HepG2 (cell line): ENCODE data around the gene QDPR. TPM values are rescaled to one million over a fixed set of nuclear protein-coding genes. Genes with fewer than 3 reads are reported as not detected.

Source experiments
- ATAC-seq: fragments of 200-7000 bp; cut with Tn5 transposase; 3 replicates; pipeline ENCODE4 v1.9.1; 2020; ENCODE audit warnings: mild to moderate bottlenecking, moderate library complexity
- BruUV-seq: library from RNA; stranded (reverse); fragments of 400-500 nt; replicated peaks from 2 replicates; lab custom pipeline; 2021; lab: Mats Ljungman, UMichigan
- CTCF ChIA-PET: fragments of 300-600 bp; formaldehyde crosslinking; extraction: SDS; loops from one replicate; lab custom pipeline; 2021; ENCODE audit warnings: low total read pairs, inconsistent platforms, low intra/inter-chr PET ratio; lab: Yijun Ruan, JAX
- POLR2A ChIA-PET: fragments of 350-600 bp; sonication (Branson Sonifier 250); formaldehyde crosslinking; loops from one replicate; lab custom pipeline; 2020; ENCODE audit warnings: antibody characterized with exemption, inconsistent platforms; lab: Yijun Ruan, JAX
- DNase-seq: peaks from one replicate; pipeline ENCODE4 v3.0.0-alpha.2; 2015; ENCODE audit warnings: low spot score
- FAIRE-seq: peaks from 3 replicates; lab custom pipeline; 2011; peaks lifted over from hg19 to GRCh38; lab: Jason Lieb, UNC
- H2AFZ ChIP-seq: one replicate; pipeline ENCODE4 v1.6.1; 2011; ENCODE audit warnings: low read length, inconsistent platforms
- H3K27ac ChIP-seq: fragments of 300-600 bp; 3 replicates; pipeline ENCODE4 v1.8.0; 2011; ENCODE audit warnings: mixed run types, mild to moderate bottlenecking, mixed read lengths, low read length, inconsistent platforms; ENCODE audit not compliant: insufficient read depth; ENCODE audit errors: extremely low read length
- H3K27me3 ChIP-seq, 2 experiments: fragments of 200-600 bp in 1 of 2; 2 replicates in 1 of 2; 3 replicates in 1 of 2; pipeline versions ENCODE4 v1.6.0 to v1.8.0; 2011; ENCODE audit warnings: low read length in 2 of 2, mild to moderate bottlenecking in 2 of 2, moderate library complexity in 2 of 2, inconsistent platforms in 1 of 2; ENCODE audit not compliant: insufficient read depth in 2 of 2, control insufficient read depth in 1 of 2
- H3K36me3 ChIP-seq, 2 experiments: fragments of 200-600 bp in 1 of 2; replicated peaks in 1 of 2; 2 replicates in 1 of 2; 3 replicates in 1 of 2; pipeline versions ENCODE4 v1.5.1 to v1.8.0; 2011; ENCODE audit warnings: low read length in 2 of 2, inconsistent platforms in 1 of 2; ENCODE audit not compliant: insufficient read depth in 2 of 2, control insufficient read depth in 1 of 2
- H3K4me1 ChIP-seq: 2 replicates; pipeline ENCODE4 v1.5.1; 2012; ENCODE audit warnings: low read length, inconsistent platforms; ENCODE audit not compliant: insufficient read depth
- H3K4me2 ChIP-seq: 2 replicates; pipeline ENCODE4 v1.6.0; 2011; ENCODE audit warnings: low read depth, low read length, inconsistent platforms
- H3K4me3 ChIP-seq, 3 experiments: fragments of 200-600 bp in 1 of 3; sonication (generic), shearing (Covaris generic) in 1 of 3; replicated peaks in 1 of 3; 2 replicates each; pipeline ENCODE4 v1.5.1; 2011 to 2016; ENCODE audit warnings: low read length in 3 of 3, inconsistent platforms in 2 of 3, low read depth in 2 of 3, mild to moderate bottlenecking in 2 of 3, control low read depth in 1 of 3, mixed read lengths in 1 of 3; ENCODE audit not compliant: insufficient read depth in 1 of 3
- H3K79me2 ChIP-seq: one replicate; pipeline ENCODE4 v1.6.1; 2011; ENCODE audit warnings: low read length, inconsistent platforms; ENCODE audit not compliant: insufficient read depth
- H3K9ac ChIP-seq: 2 replicates; pipeline ENCODE4 v1.6.0; 2011; ENCODE audit warnings: mild to moderate bottlenecking, low read depth, low read length, inconsistent platforms; ENCODE audit not compliant: insufficient read depth
- H3K9me3 ChIP-seq: 2 replicates; pipeline ENCODE4 v1.5.1; 2012; ENCODE audit warnings: mild to moderate bottlenecking, low read length
- H4K20me1 ChIP-seq: 2 replicates; pipeline ENCODE4 v1.6.0; 2011; ENCODE audit warnings: inconsistent platforms, mild to moderate bottlenecking, low read length, moderate library complexity; ENCODE audit not compliant: insufficient read depth
- ARID5B ChIP-seq: IDR thresholded peaks from 2 replicates; pipeline ENCODE4 v1.4.0; 2020; ENCODE audit warnings: mild to moderate bottlenecking, missing genetic modification reagents
- DR1 ChIP-seq: sonication (generic); formaldehyde crosslinking; IDR thresholded peaks from 2 replicates; pipeline ENCODE4 v1.8.0; 2021; ENCODE audit warnings: mild to moderate bottlenecking, missing genetic modification reagents, inconsistent platforms
- NFYB ChIP-seq: sonication (generic); formaldehyde crosslinking; IDR thresholded peaks from 2 replicates; pipeline ENCODE4 v1.4.0; 2020; ENCODE audit warnings: missing genetic modification reagents
- NFYC ChIP-seq: IDR thresholded peaks from 2 replicates; pipeline ENCODE4 v1.6.1; 2016; ENCODE audit warnings: missing genetic modification reagents, missing compliant biosample characterization
- U2AF2 ChIP-seq: fragments of 200-400 bp; formaldehyde crosslinking; IDR thresholded peaks from 2 replicates; pipeline ENCODE4 v1.6.1; 2017; ENCODE audit warnings: low read depth, mild to moderate bottlenecking, low read length
- ZMYM4 ChIP-seq: sonication (generic); formaldehyde crosslinking; IDR thresholded peaks from 2 replicates; pipeline ENCODE4 v1.8.1; 2023; ENCODE audit warnings: mild to moderate bottlenecking, missing genetic modification reagents
- WGBS: methylation state at CpG from one replicate; pipeline ENCODE4 v1.1.6; 2017; ENCODE audit warnings: low lambda C conversion rate; 5-methylcytosine and 5-hydroxymethylcytosine counted together
- in situ Hi-C: cut with HindIII; loops from 2 replicates; pipeline ENCODE4 v1.10.0; 2017; ENCODE audit warnings: low pct_unique_long_range_greater_than_20kb; ENCODE audit not compliant: extremely low pct_ligation_motif_present
- intact Hi-C: fragments of 100-400 bp; cut with micrococcal nuclease; formaldehyde crosslinking; loops from one replicate; pipeline ENCODE4 v1.10.0; 2022; ENCODE audit not compliant: unreplicated experiment
- polyA plus RNA-seq, 8 experiments: library from polyadenylated mRNA; depleted of rRNA in 3 of 8; stranded (reverse) in 7 of 8; unstranded in 1 of 8; fragments of >200 nt; fragmentation: Illumina TruSeq in 4 of 8; extraction: Trizol in 4 of 8; gene quantifications; 2 replicates each; pipeline versions ENCODE4 v1.2.1 to v1.2.3, GENCODE V29; 2011 to 2016; ENCODE audit warnings: low read depth in 4 of 8, missing spikeins in 1 of 8, mixed read lengths in 1 of 8; ENCODE audit not compliant: insufficient read depth in 1 of 8
- total RNA-seq, 5 experiments: library from RNA; depleted of rRNA; stranded (reverse); fragments of >200 nt; fragmentation: Illumina TruSeq; extraction: Trizol; gene quantifications; 2 replicates each; pipeline ENCODE4 v1.2.3, GENCODE V29; 2016; ENCODE audit warnings: low read depth in 1 of 5

Gene QDPR
- total and polyA plus RNA-seq, 2 of the 13 experiments (the other 11 are each of a cell fraction or from before 2014, with no cell fraction given), result 9.9 to 95.5 TPM

- peak; percentile 15; the same call in 1 of the 2 replicates for TF ChIP-seq ARID5B (CRISPR knock-in tag)
- TF ChIP-seq, all 625 proteins: peak for 5; not testable (repeated sequence) for 620
Observed at GRCh38 chr4:17537060-17537459, 25.2 kb upstream of the QDPR start (continued).

DNA sequence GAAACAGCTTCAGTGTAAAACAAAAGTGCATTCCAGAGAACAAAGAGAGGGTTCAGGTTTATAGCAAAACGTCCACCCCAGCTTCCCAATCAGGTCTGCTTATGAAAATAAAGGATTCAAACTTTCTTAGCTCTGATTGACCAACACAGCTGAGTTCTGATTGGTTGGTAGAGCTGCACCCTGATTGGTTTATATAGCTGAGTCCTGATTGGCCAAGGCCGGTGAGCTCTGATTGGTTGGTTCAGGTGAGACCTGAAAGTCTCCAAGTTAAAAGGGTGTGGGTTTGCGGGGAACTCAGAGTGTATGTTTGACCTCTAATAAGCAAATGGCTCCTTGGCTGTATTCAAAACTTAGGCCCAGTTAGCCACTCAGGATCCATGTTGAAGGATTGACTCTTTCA, 24.0 kb upstream of the QDPR start:
- Histone ChIP-seq H3K9me3 (no peaks in the 10 kb centered on the region), H2AFZ (peak overlapping the region; percentile 13), H3K4me1 (peaks cover 32% of the 10 kb centered on the region), H3K27me3 (no peaks in the 10 kb centered on the region), H3K36me3 (no peaks in the 10 kb centered on the region), H3K9ac (no peak overlapping the region), H4K20me1 (no peaks in the 10 kb centered on the region), H3K4me2 (peak overlapping the region; percentile 24; the same call in 1 of the 2 replicates), H3K4me3 (no peak overlapping the region), H3K79me2 (no peaks in the 10 kb centered on the region), H3K27ac (no peak overlapping the region)
- no TSS peak for BruUV-seq
- FAIRE-seq (no peak), ATAC-seq (peak; percentile 58), DNase-seq (peak; percentile 36)
- intact Hi-C loops (loop anchor here (2.0 kb wide), 1 partner anchor 23 kb away; the partner anchor contains the start of gene QDPR), in situ Hi-C loops (no loop called here)
- TF ChIP-seq U2AF2 (no peak), DR1 (CRISPR knock-in tag) (no peak), NFYC (CRISPR knock-in tag) (peak; percentile 83), NFYB (peak; percentile 80), ZMYM4 (CRISPR knock-in tag) (peak; percentile 33; the same call in 1 of the 2 replicates)
- POLR2A ChIA-PET, result interaction anchor here (0.7 to 1.3 kb wide), 4 partner anchors 8 to 78 kb away, joined by 3 to 4 read pairs (median 4); partner anchors contain the start of genes LAP3 and MED28
- 66% methylated on average over 3 of the region's 3 CpGs for WGBS
- CTCF ChIA-PET, result no interaction called here
